H1 (cell line): ENCODE results near the gene TMCC1. TPM values are rescaled to one million over a fixed set of nuclear protein-coding genes. Genes with fewer than 3 reads are reported as not detected.

Source experiments
- CTCF ChIA-PET: fragments of 300-600 bp; sonication (Branson Sonifier 250); formaldehyde crosslinking; loops from one replicate; lab custom pipeline; 2021; ENCODE audit not compliant: partially characterized antibody; lab: Charles Lee
- POLR2A ChIA-PET: fragments of 300-600 bp; sonication (Branson Sonifier 250); formaldehyde crosslinking; loops from one replicate; lab custom pipeline; 2021; ENCODE audit warnings: inconsistent platforms; ENCODE audit not compliant: partially characterized antibody; lab: Charles Lee
- DNase-seq, 2 experiments: peaks; one replicate each; pipeline versions ENCODE4 v3.0.0 to v3.0.0-alpha.2; 2010 to 2022; ENCODE audit warnings: low spot score in 2 of 2, low read depth in 1 of 2, mixed read lengths in 1 of 2
- FAIRE-seq: peaks from 2 replicates; lab custom pipeline; 2011; peaks lifted over from hg19 to GRCh38; lab: Jason Lieb, UNC
- H2AFZ ChIP-seq: 2 replicates; pipeline ENCODE4 v1.8.1; 2012; ENCODE audit warnings: low read length, inconsistent platforms
- H2AK5ac ChIP-seq: 2 replicates; pipeline ENCODE4 v1.6.1; 2013; ENCODE audit warnings: low read depth, low read length
- H2BK120ac ChIP-seq: replicated peaks from 2 replicates; pipeline ENCODE3; 2013; ENCODE audit warnings: low read depth, low read length, inconsistent platforms
- H2BK12ac ChIP-seq: 2 replicates; pipeline ENCODE4 v1.6.1; 2013; ENCODE audit warnings: low read depth, low read length
- H2BK15ac ChIP-seq: 2 replicates; pipeline ENCODE4 v1.6.1; 2013; ENCODE audit warnings: low read length
- H2BK20ac ChIP-seq: 2 replicates; pipeline ENCODE4 v1.6.1; 2013; ENCODE audit warnings: low read length
- H2BK5ac ChIP-seq: 2 replicates; pipeline ENCODE4 v1.6.1; 2013; ENCODE audit warnings: low read depth, low read length
- H3K14ac ChIP-seq: 2 replicates; pipeline ENCODE4 v1.6.1; 2013; ENCODE audit warnings: inconsistent platforms; ENCODE audit not compliant: insufficient read length
- H3K18ac ChIP-seq: 2 replicates; pipeline ENCODE4 v1.6.1; 2013; ENCODE audit warnings: low read length; ENCODE audit errors: extremely low read depth
- H3K23ac ChIP-seq: 2 replicates; pipeline ENCODE4 v1.6.1; 2013; ENCODE audit warnings: inconsistent platforms; ENCODE audit not compliant: insufficient read length
- H3K23me2 ChIP-seq: 2 replicates; pipeline ENCODE4 v1.6.1; 2013; ENCODE audit warnings: low read depth, low read length
- H3K27ac ChIP-seq: 2 replicates; pipeline ENCODE4 v1.6.1; 2011; ENCODE audit warnings: low read depth, low read length, inconsistent platforms
- H3K27me3 ChIP-seq, 4 experiments: replicated peaks in 1 of 4; 1 replicate in 1 of 4; 2 replicates in 3 of 4; pipeline versions ENCODE4 v1.6.1 to v1.8.1; 2011 to 2013; ENCODE audit warnings: low read length in 3 of 4, mild to moderate bottlenecking in 3 of 4, inconsistent platforms in 2 of 4, mixed read lengths in 2 of 4, moderate library complexity in 1 of 4; ENCODE audit not compliant: control insufficient read depth in 3 of 4, insufficient read depth in 3 of 4; ENCODE audit errors: extremely low read depth in 1 of 4
- H3K36me3 ChIP-seq, 4 experiments: 2 replicates each; pipeline versions ENCODE4 v1.6.1 to v1.8.1; 2011 to 2013; ENCODE audit warnings: mild to moderate bottlenecking in 4 of 4, low read length in 3 of 4, moderate library complexity in 2 of 4, control low read depth in 1 of 4, inconsistent platforms in 1 of 4; ENCODE audit not compliant: insufficient read depth in 4 of 4, control insufficient read depth in 2 of 4
- H3K4ac ChIP-seq: replicated peaks from 2 replicates; pipeline ENCODE3; 2013; ENCODE audit warnings: low read length, low read depth, mixed read lengths, inconsistent platforms; ENCODE audit not compliant: insufficient read length
- H3K4me1 ChIP-seq, 4 experiments: replicated peaks in 1 of 4; 1 replicate in 1 of 4; 2 replicates in 3 of 4; pipeline versions ENCODE4 v1.6.1 to v1.8.1; 2011 to 2013; ENCODE audit warnings: low read length in 3 of 4, inconsistent platforms in 2 of 4, mixed read lengths in 1 of 4; ENCODE audit not compliant: insufficient read depth in 4 of 4, control insufficient read depth in 3 of 4
- H3K4me2 ChIP-seq, 2 experiments: 2 replicates each; pipeline versions ENCODE4 v1.6.1 to v1.8.1; 2011 to 2013; ENCODE audit warnings: low read depth in 2 of 2, low read length in 2 of 2, control low read depth in 1 of 2, inconsistent platforms in 1 of 2, mild to moderate bottlenecking in 1 of 2; ENCODE audit not compliant: insufficient read depth in 1 of 2
- H3K4me3 ChIP-seq, 4 experiments: fragments of 200-600, 300-600 bp in 1 of 4; sonication (generic), shearing (Covaris generic), sonication (Bioruptor Twin) in 1 of 4; 2 replicates each; pipeline versions ENCODE4 v1.5.1 to v1.8.1; 2011 to 2016; ENCODE audit warnings: low read length in 4 of 4, low read depth in 3 of 4, control low read depth in 2 of 4, inconsistent platforms in 2 of 4, mild to moderate bottlenecking in 2 of 4, mixed read lengths in 1 of 4, moderate library complexity in 1 of 4; ENCODE audit not compliant: insufficient read depth in 2 of 4; ENCODE audit errors: extremely low read depth in 1 of 4
- H3K56ac ChIP-seq: replicated peaks from 2 replicates; pipeline ENCODE3; 2013; ENCODE audit warnings: low read depth, mild to moderate bottlenecking, mixed read lengths, low read length, inconsistent platforms; ENCODE audit not compliant: insufficient read length
- H3K79me1 ChIP-seq: 2 replicates; pipeline ENCODE4 v1.6.1; 2013; ENCODE audit warnings: low read depth, low read length, control low read depth
- H3K79me2 ChIP-seq, 2 experiments: 2 replicates each; pipeline versions ENCODE4 v1.6.1 to v1.8.1; 2012 to 2013; ENCODE audit warnings: low read length in 2 of 2, mild to moderate bottlenecking in 2 of 2, inconsistent platforms in 1 of 2; ENCODE audit not compliant: insufficient read depth in 2 of 2, control insufficient read depth in 1 of 2
- H3K9ac ChIP-seq, 4 experiments: replicated peaks in 1 of 4; 1 replicate in 1 of 4; 2 replicates in 3 of 4; pipeline versions ENCODE4 v1.6.1 to v1.8.1; 2011 to 2013; ENCODE audit warnings: low read depth in 3 of 4, low read length in 3 of 4, control low read depth in 2 of 4, mild to moderate bottlenecking in 2 of 4, moderate library complexity in 2 of 4, inconsistent platforms in 1 of 4; ENCODE audit errors: extremely low read depth in 1 of 4
- H3K9me3 ChIP-seq, 2 experiments: 2 replicates each; pipeline versions ENCODE4 v1.6.1 to v1.8.1; 2012 to 2013; ENCODE audit warnings: mild to moderate bottlenecking in 2 of 2, moderate library complexity in 2 of 2, control low read depth in 1 of 2, inconsistent platforms in 1 of 2, low read depth in 1 of 2, low read length in 1 of 2, mixed read lengths in 1 of 2; ENCODE audit not compliant: insufficient read depth in 2 of 2
- H4K20me1 ChIP-seq, 2 experiments: replicated peaks in 1 of 2; 2 replicates each; pipeline versions ENCODE3 to v1.8.1; 2011 to 2013; ENCODE audit warnings: inconsistent platforms in 2 of 2, low read length in 2 of 2, mild to moderate bottlenecking in 1 of 2; ENCODE audit not compliant: insufficient read depth in 2 of 2, control insufficient read depth in 1 of 2
- H4K5ac ChIP-seq: 2 replicates; pipeline ENCODE4 v1.6.1; 2013; ENCODE audit warnings: low read length, low read depth, mixed read lengths, inconsistent platforms; ENCODE audit not compliant: insufficient read length
- H4K8ac ChIP-seq: 2 replicates; pipeline ENCODE4 v1.8.0; 2013; ENCODE audit warnings: mild to moderate bottlenecking, moderate library complexity, low read length, inconsistent platforms; ENCODE audit not compliant: insufficient read depth; ENCODE audit errors: extremely low read depth
- H4K91ac ChIP-seq: replicated peaks from 2 replicates; pipeline ENCODE3; 2013; ENCODE audit warnings: low read length, mixed read lengths, inconsistent platforms; ENCODE audit not compliant: insufficient read length
- ATF3 ChIP-seq: IDR thresholded peaks from 2 replicates; pipeline ENCODE4 v1.6.1; 2011; ENCODE audit warnings: low read depth, mild to moderate bottlenecking, low read length; ENCODE audit not compliant: insufficient read depth
- KDM1A ChIP-seq: fragments of 200-600, 300-600 bp; sonication (generic); IDR thresholded peaks from 2 replicates; pipeline ENCODE4 v1.7.1; 2016; ENCODE audit warnings: mild to moderate bottlenecking, low read length, borderline replicate concordance
- RFX5 ChIP-seq: IDR thresholded peaks from 2 replicates; pipeline ENCODE4 v1.6.1; 2011; ENCODE audit warnings: low read depth, low read length, improper control_type of control experiment, borderline replicate concordance
- RXRA ChIP-seq: IDR thresholded peaks from 2 replicates; pipeline ENCODE4 v1.6.1; 2011; ENCODE audit warnings: low read depth, mild to moderate bottlenecking, low read length, moderate library complexity; ENCODE audit not compliant: insufficient read depth
- SIX5 ChIP-seq: IDR thresholded peaks from 2 replicates; pipeline ENCODE4 v1.6.1; 2011; ENCODE audit warnings: mild to moderate bottlenecking, low read depth, low read length
- YY1 ChIP-seq: IDR thresholded peaks from 2 replicates; pipeline ENCODE4 v1.6.1; 2011; ENCODE audit warnings: low read depth, mild to moderate bottlenecking, low read length
- WGBS, 2 experiments: shearing (Covaris generic) in 1 of 2; methylation state at CpG; one replicate each; pipeline versions ENCODE4 v1.1.6 to v1.1.7; 2013 to 2015; ENCODE audit warnings: low lambda C conversion rate in 2 of 2, mixed read lengths in 2 of 2, inconsistent platforms in 1 of 2, low coverage in 1 of 2, missing lambda C conversion rate in 1 of 2; ENCODE audit not compliant: insufficient replicate concordance in 2 of 2, insufficient coverage in 1 of 2, insufficient read length in 1 of 2; ENCODE audit errors: extremely low coverage in 1 of 2, missing lambda C conversion rate in 1 of 2; 5-methylcytosine and 5-hydroxymethylcytosine counted together
- polyA plus RNA-seq, 7 experiments: library from polyadenylated mRNA; depleted of rRNA in 3 of 7; stranded (reverse) in 5 of 7; unstranded in 2 of 7; fragments of >200 nt in 5 of 7; fragments of 200-250 nt in 2 of 7; gene quantifications; 1 replicate in 5 of 7; 2 replicates in 1 of 7; 4 replicates in 1 of 7; pipeline versions ENCODE4 v1.2.1 to v1.2.3, GENCODE V29; 2011 to 2013; ENCODE audit warnings: missing spikeins in 2 of 7, mixed read lengths in 2 of 7
- total RNA-seq: library from RNA; stranded (reverse); fragmentation: NEBNext Ultra II Directional; extraction: Animal tissue kit (Norgen Biotek cat#: 25700); gene quantifications from 2 replicates; pipeline ENCODE4 v1.2.1, GENCODE V29; 2021

Gene TMCC1
- total and polyA plus RNA-seq, 2 of the 8 experiments (the other 6 are each of a cell fraction or from before 2014, with no cell fraction given), result 10.4 to 27.1 TPM

GRCh38 chr3:129687586-129688125 is 205.9 kb downstream of the TMCC1 start:
- Histone ChIP-seq H3K4me2 (peak overlapping the region; percentile 85 to 96), H3K18ac (no peak overlapping the region; the same call in 1 of the 2 replicates), H3K79me1 (no peaks in the 10 kb centered on the region; the same call in 1 of the 2 replicates), H2AK5ac (no peak overlapping the region), H3K27me3 (no peaks in the 10 kb centered on the region), H2BK12ac (no peak overlapping the region), H4K8ac (no peak overlapping the region), H3K23me2 (peaks cover 5% of the 10 kb centered on the region), H2BK5ac (no peak overlapping the region), H3K56ac (no peak overlapping the region), H3K4me3 (peak overlapping the region; percentile 1 to 58 (median 39); a peak in 6 of 8 replicates), H4K91ac (no peak overlapping the region), H2BK120ac (no peak overlapping the region), H3K9ac (no peak overlapping the region), H3K4ac (no peak overlapping the region), H3K79me2 (peaks cover 0 to 36% of the 10 kb centered on the region in 2 experiments; a peak in 2 of 4 replicates), H3K4me1 (peaks cover 4 to 25% (median 9%) of the 10 kb centered on the region in 4 experiments), H3K36me3 (no peaks in the 10 kb centered on the region), H3K9me3 (no peaks in the 10 kb centered on the region)
- ChIA-PET CTCF (interaction anchor here (1.2 to 2.0 kb wide), 6 partner anchors 16 to 142 kb away, joined by 3 to 7 read pairs (median 4); no protein-coding TSS in a partner anchor), POLR2A (interaction anchor here (0.6 kb wide), 1 partner anchor 169 kb away, joined by 3 read pairs; no protein-coding TSS in a partner anchor)
- no peak for DNase-seq
- peak; percentile 62 for FAIRE-seq
- 78% methylated on average over 2 of the region's 2 CpGs; no CpG with 5 or more reads in 1 of the 2 experiments for WGBS, 2 experiments
- TF ChIP-seq SIX5 (no peak), RXRA (no peak), YY1 (no peak), ATF3 (no peak), KDM1A (no peak), RFX5 (no peak)
- TF ChIP-seq, all 59 proteins: peak for 0
- H2BK20ac ChIP-seq, result no peak overlapping the region
- no peak overlapping the region for H2BK15ac ChIP-seq
- H4K5ac ChIP-seq, result no peak overlapping the region
- H3K27ac ChIP-seq, result no peak overlapping the region
- H2AFZ ChIP-seq, result no peak overlapping the region
- H3K14ac ChIP-seq, result no peak overlapping the region
- no peaks in the 10 kb centered on the region for H4K20me1 ChIP-seq
- no peak overlapping the region for H3K23ac ChIP-seq
